Gastroesophageal sphincter (tissue), 4 donors: ENCODE measurements around the gene TMEM125. TPM values are rescaled to one million over a fixed set of nuclear protein-coding genes. Genes with fewer than 3 reads are reported as not detected.

Experiments used
- ATAC-seq: fragments of 150-250 bp; one replicate; pipeline ENCODE4 v1.9.1; 2016; ENCODE audit warnings: mild to moderate bottlenecking, moderate library complexity
- H3K27ac ChIP-seq, 4 donors: fragments of 200-600 bp; sonication (generic) in 3 of 4; 1 replicate in 3 of 4; 2 replicates in 1 of 4; pipeline ENCODE4 v1.5.1; 2016 to 2019
- H3K27me3 ChIP-seq: fragments of 200-600 bp; sonication (generic); one replicate; pipeline ENCODE4 v1.5.1; 2019
- H3K36me3 ChIP-seq, 2 donors: fragments of 200-600 bp; sonication (generic); one replicate each; pipeline ENCODE4 v1.5.1; 2019; ENCODE audit warnings: control low read depth in 1 of 2
- H3K4me1 ChIP-seq, 3 donors: fragments of 200-600 bp; sonication (generic); 1 replicate in 2 of 3; 2 replicates in 1 of 3; pipeline ENCODE4 v1.5.1; 2016 to 2019; ENCODE audit warnings: control low read depth in 2 of 3
- H3K4me3 ChIP-seq, 2 donors: fragments of 200-600 bp; sonication (generic); one replicate each; pipeline ENCODE4 v1.5.1; 2019; ENCODE audit warnings: mild to moderate bottlenecking in 1 of 2, moderate library complexity in 1 of 2
- H3K9me3 ChIP-seq, 3 donors: fragments of 200-600 bp; sonication (generic); one replicate each; pipeline ENCODE4 v1.5.1; 2017 to 2019; ENCODE audit warnings: control low read depth in 2 of 3
- EP300 ChIP-seq: sonication (generic); formaldehyde crosslinking; IDR thresholded peaks from one replicate; pipeline ENCODE4 v1.6.1; 2017; ENCODE audit warnings: antibody characterized with exemption, mild to moderate bottlenecking
- POLR2A ChIP-seq, 2 donors: fragments of 450-650 bp; IDR thresholded peaks; one replicate each; pipeline ENCODE4 v1.6.1; 2017; ENCODE audit warnings: antibody characterized with exemption in 2 of 2, mild to moderate bottlenecking in 2 of 2, moderate library complexity in 1 of 2
- POLR2AphosphoS5 ChIP-seq: sonication (generic); formaldehyde crosslinking; IDR thresholded peaks from one replicate; pipeline ENCODE4 v1.6.1; 2017; ENCODE audit warnings: antibody characterized with exemption
- WGBS, 2 donors: methylation state at CpG; one replicate each; pipeline ENCODE4 v1.1.5; 2018; ENCODE audit warnings: low coverage in 1 of 2; 5-methylcytosine and 5-hydroxymethylcytosine counted together
- total RNA-seq, 4 donors: library from RNA; depleted of rRNA; stranded (reverse); fragments of >200 nt; gene quantifications; one replicate each; pipeline ENCODE4 v1.1.0, GENCODE V29; 2016
- TF ChIP-seq, protein P1 (sequence below), 4 experiments: fragments of 200-600 bp in 2 of 4; fragments of 450-650 bp in 2 of 4; sonication (generic) in 1 of 4; IDR thresholded peaks; one replicate each; pipeline ENCODE4 v1.5.1; 2017 to 2019; ENCODE audit warnings: antibody characterized with exemption in 4 of 4, mild to moderate bottlenecking in 2 of 4, moderate library complexity in 2 of 4

TMEM125 gene
- total RNA-seq, 4 donors from 2014 or later, result 0.45 TPM; not detected in 3

DNA sequence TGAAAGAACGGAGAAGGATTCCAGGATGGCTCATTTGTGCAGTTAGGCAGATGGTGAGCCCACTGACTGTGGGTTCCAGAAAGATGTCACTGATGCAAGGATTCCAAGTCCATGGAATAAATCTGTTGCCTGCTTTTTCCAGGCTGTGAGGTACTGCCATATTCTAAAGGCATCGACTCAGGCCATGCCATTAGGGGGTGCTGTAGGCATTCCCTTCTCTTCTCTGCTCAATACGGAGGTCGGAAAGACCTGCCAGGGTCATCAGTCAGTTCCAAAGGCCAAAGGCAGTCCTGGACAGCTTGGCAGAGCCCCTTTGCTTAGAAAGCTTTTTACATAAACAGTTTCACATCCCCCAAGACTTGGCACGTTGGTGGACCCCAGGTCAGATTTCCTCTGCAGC lies 31.7 kb upstream of the TMEM125 start:
- H3K27me3 ChIP-seq, result no peaks in the 10 kb centered on the region
- H3K4me1 ChIP-seq, result peaks cover 0 to 14% (median 0%) of the 10 kb centered on the region in 3 donors
- H3K36me3 ChIP-seq, result no peaks in the 10 kb centered on the region
- no peak overlapping the region for H3K27ac ChIP-seq
- no peaks in the 10 kb centered on the region for H3K9me3 ChIP-seq
- WGBS, 2 donors, result 12 to 27% methylated on average over 3 of the region's 5 CpGs
- ATAC-seq, result peak; percentile 65
- TF ChIP-seq POLR2AphosphoS5 (peak; percentile 19), POLR2A (IDR thresholded peaks at IDR 0.05) (no peak)
- TF ChIP-seq, protein P1, sequence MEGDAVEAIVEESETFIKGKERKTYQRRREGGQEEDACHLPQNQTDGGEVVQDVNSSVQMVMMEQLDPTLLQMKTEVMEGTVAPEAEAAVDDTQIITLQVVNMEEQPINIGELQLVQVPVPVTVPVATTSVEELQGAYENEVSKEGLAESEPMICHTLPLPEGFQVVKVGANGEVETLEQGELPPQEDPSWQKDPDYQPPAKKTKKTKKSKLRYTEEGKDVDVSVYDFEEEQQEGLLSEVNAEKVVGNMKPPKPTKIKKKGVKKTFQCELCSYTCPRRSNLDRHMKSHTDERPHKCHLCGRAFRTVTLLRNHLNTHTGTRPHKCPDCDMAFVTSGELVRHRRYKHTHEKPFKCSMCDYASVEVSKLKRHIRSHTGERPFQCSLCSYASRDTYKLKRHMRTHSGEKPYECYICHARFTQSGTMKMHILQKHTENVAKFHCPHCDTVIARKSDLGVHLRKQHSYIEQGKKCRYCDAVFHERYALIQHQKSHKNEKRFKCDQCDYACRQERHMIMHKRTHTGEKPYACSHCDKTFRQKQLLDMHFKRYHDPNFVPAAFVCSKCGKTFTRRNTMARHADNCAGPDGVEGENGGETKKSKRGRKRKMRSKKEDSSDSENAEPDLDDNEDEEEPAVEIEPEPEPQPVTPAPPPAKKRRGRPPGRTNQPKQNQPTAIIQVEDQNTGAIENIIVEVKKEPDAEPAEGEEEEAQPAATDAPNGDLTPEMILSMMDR (IDR thresholded peaks at IDR 0.05), result peak in 3 of 4 experiments; percentile 61 to 73 (median 71)
- H3K4me3 ChIP-seq, result no peak overlapping the region

DNA sequence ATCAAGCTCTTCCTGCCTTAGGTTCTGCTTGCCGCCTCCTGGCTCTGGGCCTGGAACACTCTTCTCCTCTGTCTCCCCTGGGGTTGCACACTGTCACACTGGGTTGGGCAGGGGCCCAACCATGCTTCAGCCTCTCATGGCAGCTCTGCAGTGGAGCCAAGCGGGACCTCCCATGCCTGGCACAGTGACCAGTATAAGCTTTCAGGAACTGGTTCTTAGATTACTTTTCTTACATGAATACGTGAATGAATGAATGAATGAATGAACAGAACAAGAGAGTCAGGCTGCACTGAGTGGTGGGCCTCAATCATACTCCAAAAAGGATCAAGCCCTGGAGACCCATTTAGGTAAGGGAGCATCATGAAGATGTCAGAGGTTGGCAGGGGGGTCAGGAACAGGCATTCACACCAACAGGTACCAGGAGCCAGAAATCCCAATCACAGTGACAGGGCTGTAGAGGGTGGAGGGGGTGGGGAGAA lies 30.8 kb upstream of the TMEM125 start:
- TF ChIP-seq EP300 (no peak), POLR2A (IDR thresholded peaks at IDR 0.05) (no peak), POLR2AphosphoS5 (no peak)
- TF ChIP-seq, protein P1 (IDR thresholded peaks at IDR 0.05), result no peak
- no peaks in the 10 kb centered on the region for H3K9me3 ChIP-seq
- no peak overlapping the region for H3K4me3 ChIP-seq
- H3K36me3 ChIP-seq, result no peaks in the 10 kb centered on the region
- peaks cover 0 to 14% (median 0%) of the 10 kb centered on the region in 3 donors for H3K4me1 ChIP-seq
- no peak for ATAC-seq
- no peak overlapping the region for H3K27ac ChIP-seq
- H3K27me3 ChIP-seq, result no peaks in the 10 kb centered on the region
- WGBS, 2 donors, result 61 to 100% methylated on average over 1 to 3 of the region's 3 CpGs

DNA sequence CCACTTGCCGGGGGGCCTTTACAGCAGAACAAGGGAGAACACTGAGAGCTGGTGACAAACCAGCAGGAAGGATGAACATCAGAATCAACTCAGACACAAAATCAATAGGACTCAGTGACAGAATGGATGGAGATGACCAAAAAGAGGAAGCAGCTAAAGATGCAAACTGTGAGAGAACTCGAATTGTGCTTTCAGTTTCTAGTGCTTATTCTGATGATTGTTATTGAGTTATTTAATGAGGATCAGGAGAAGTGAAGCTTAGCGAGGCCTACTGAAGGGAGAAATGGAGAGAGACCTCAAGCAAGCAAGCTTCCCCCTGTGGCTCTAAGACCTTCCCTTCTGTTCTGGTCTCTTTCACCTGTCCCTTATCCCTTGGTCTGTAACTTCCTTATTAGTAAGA lies 30.3 kb upstream of the TMEM125 start:
- ATAC-seq, result no peak
- Histone ChIP-seq H3K9me3 (no peaks in the 10 kb centered on the region), H3K27ac (no peak overlapping the region), H3K27me3 (no peaks in the 10 kb centered on the region), H3K4me3 (no peak overlapping the region), H3K36me3 (no peaks in the 10 kb centered on the region), H3K4me1 (peaks cover 0 to 14% (median 0%) of the 10 kb centered on the region in 3 donors)
- 79% methylated on average over 3 of the region's 3 CpGs for WGBS, 2 donors
- TF ChIP-seq POLR2AphosphoS5, result no peak

DNA sequence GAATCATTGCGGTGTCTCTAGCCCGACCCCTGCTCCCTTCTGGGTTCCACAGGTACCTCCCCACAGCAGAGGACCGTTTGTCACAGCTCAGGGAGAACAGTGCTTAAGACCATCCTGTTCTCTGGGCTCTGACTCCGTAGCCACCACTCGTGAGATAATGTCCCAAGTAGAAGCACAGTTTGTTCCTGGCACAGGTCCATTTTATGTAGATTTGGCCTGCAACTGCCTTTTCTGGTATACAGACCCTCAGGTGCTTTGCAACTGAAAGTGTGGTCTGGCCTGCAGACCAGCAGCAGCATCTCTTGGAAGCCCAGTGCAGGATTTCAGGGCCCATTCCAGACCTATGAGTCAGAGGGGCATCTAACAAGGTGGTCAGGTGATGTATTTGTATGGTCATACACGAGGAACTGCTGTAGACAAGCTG lies 28.4 kb upstream of the TMEM125 start:
- H3K4me1 ChIP-seq, result peaks cover 0 to 14% (median 0%) of the 10 kb centered on the region in 3 donors
- no peak for ATAC-seq
- no peaks in the 10 kb centered on the region for H3K27me3 ChIP-seq
- no peak overlapping the region for H3K27ac ChIP-seq
- no peak for TF ChIP-seq POLR2AphosphoS5
- TF ChIP-seq POLR2A (IDR thresholded peaks at IDR 0.05), result no peak
- TF ChIP-seq, protein P1 (IDR thresholded peaks at IDR 0.05), result no peak
- TF ChIP-seq EP300, result no peak
- no peaks in the 10 kb centered on the region for H3K36me3 ChIP-seq
- no peaks in the 10 kb centered on the region for H3K9me3 ChIP-seq
- WGBS, 2 donors, result 45 to 57% methylated on average over 2 to 4 of the region's 6 CpGs
- no peak overlapping the region for H3K4me3 ChIP-seq

DNA sequence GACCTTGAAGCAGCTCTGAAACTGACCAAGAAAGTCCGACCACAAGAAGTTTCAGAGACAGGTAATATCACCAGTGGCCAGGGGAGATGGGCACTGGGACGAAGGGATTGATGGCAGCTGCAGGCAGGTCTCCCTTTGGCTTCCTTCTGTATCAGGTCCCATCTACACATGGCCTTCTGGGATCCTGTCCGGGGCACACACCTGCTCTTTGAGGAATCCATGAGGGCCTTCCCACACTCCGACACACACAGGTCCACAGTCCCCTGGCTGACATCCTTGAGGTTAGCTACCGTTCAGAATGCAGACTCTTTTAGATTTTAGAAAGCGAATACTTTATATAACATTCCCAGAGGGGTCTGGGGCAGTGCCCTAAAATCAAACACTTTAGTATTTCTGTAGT lies 26.5 kb upstream of the TMEM125 start:
- H3K36me3 ChIP-seq, result no peaks in the 10 kb centered on the region
- no peak overlapping the region for H3K4me3 ChIP-seq
- 80 to 92% methylated on average over 1 to 5 of the region's 6 CpGs for WGBS, 2 donors
- no peaks in the 10 kb centered on the region for H3K27me3 ChIP-seq
- TF ChIP-seq, protein P1 (IDR thresholded peaks at IDR 0.05), result no peak
- TF ChIP-seq POLR2A (IDR thresholded peaks at IDR 0.05) (no peak), POLR2AphosphoS5 (no peak), EP300 (no peak)
- ATAC-seq, result no peak
- peaks cover 0 to 6% (median 0%) of the 10 kb centered on the region in 3 donors for H3K4me1 ChIP-seq
- H3K27ac ChIP-seq, result no peak overlapping the region
- H3K9me3 ChIP-seq, result no peaks in the 10 kb centered on the region
